GM20000 (cell line): Measurements from ENCODE around the gene BNC2.

Experiments used
- DNase-seq: peaks from one replicate; pipeline ENCODE4 v3.0.0; 2012; ENCODE audit warnings: low spot score
- TF ChIP-seq, protein P1 (sequence below): IDR thresholded peaks from 2 replicates; pipeline ENCODE4 v1.5.1; 2012; ENCODE audit warnings: mild to moderate bottlenecking, control low read depth; ENCODE audit errors: extremely low read depth, missing control alignments

The BNC2 gene

DNA sequence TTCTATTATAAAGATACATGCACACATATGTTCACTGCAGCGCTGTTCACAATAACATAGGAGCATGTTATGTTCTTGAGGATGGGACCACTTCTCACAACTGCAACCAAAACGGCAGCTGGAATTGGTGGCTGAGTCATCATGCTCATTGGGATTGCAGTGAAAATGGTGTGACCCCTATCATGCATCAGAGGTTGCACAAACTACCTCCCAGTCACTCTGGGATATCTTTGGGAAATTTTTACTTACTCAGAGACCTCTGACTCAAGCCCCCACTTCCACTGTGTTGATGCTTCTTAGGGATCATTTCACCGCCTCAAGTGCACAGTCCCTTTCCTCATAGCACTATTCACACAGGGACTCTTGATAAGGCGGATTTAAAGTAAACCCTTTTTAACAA lies 474.1 kb downstream of the BNC2 start:
- TF ChIP-seq, protein P1, sequence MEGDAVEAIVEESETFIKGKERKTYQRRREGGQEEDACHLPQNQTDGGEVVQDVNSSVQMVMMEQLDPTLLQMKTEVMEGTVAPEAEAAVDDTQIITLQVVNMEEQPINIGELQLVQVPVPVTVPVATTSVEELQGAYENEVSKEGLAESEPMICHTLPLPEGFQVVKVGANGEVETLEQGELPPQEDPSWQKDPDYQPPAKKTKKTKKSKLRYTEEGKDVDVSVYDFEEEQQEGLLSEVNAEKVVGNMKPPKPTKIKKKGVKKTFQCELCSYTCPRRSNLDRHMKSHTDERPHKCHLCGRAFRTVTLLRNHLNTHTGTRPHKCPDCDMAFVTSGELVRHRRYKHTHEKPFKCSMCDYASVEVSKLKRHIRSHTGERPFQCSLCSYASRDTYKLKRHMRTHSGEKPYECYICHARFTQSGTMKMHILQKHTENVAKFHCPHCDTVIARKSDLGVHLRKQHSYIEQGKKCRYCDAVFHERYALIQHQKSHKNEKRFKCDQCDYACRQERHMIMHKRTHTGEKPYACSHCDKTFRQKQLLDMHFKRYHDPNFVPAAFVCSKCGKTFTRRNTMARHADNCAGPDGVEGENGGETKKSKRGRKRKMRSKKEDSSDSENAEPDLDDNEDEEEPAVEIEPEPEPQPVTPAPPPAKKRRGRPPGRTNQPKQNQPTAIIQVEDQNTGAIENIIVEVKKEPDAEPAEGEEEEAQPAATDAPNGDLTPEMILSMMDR: no peak
- no peak for DNase-seq

DNA sequence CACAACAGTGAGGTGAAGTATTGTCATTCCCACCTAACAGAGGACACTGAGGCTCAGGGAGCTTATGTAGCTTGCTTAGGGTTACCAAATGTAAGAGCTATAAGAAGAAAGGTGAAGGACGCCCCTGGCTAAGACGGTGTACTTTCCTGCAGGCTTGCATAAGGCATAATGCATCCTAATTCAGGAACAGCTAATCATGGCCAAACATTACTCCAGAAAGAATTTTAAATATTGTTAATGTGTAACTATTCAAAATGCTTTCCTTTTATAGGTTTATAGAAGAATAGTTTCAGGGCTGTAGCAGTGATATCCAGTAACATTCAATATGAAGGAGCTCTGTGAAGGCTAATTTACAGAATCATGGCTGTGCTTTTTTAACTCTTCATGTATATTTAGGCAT lies 479.1 kb downstream of the BNC2 start:
- TF ChIP-seq, protein P1: no peak

DNA sequence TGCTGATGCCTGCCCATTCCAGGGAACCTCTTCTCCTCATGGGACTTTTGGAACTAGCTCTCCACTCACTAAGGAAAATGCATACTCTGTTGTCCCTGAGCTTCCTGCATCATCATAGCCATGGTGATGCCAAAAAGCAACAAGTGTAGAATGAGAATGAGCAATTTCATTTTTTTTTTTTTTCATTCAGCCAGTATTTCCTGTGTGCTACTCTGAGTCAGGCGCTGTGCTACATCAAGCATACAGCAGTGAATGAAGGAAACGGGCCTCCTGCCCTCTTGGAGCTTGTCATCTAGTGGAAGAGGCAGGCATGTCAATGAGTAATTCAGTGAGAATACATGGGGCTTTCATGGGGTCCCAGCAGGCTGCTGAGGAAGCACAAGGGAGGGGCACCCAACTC lies 483.1 kb downstream of the BNC2 start:
- TF ChIP-seq, protein P1: no peak
- no peak for DNase-seq

More for the DNA sequence above, 479.1 kb downstream of the BNC2 start:
- no peak for DNase-seq

DNA sequence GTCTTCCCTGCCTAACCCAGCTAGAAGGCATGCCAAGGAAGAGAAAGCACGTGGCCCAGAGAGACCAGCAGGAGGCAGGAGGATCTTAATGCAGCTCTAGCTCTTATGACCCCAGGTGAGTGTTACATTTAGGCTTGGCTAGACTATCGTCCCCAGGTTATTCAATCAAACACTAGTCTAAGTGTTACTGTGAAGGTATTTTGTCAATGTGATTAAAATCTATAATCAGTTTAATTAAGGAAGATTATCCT lies 483.7 kb downstream of the BNC2 start:
- TF ChIP-seq, protein P1: no peak
- DNase-seq: no peak

DNA sequence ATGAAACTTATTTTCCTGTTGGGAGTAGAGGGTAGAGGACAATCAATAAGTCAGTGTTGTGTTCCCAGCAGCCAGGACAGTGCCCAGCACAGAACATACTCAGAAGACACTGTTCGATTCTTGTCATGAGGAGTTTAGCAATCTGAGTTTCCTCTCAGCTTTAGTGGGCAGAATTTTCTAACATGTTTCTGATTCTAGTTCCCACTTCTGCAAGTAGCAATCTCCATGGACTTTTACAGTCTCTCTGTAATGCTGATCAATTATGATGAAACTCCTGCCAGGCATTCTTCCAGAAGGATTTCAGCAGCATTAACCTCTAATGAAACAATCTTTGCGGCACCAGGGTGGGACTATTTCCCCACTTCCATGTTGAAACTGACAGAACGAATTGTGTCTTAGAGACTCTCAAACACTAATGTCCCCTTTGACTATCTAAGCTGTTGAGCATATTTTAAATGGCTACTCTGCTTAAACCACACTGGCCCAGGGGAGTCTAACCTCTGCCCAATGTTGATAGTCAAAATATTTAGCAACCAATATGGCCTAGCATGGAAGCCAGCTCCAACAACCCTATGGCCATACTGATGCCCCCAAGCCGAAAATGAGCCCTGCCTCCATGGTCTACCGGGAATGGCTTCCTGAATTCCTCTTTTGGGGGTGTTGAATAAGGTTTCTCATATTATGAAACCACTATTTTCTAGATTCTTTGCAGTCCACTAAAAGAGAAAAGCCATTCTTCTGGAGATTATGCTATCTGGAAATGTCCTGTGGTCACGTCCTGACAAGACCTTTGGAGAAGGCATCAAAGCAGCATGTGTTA lies 484.3 kb downstream of the BNC2 start:
- TF ChIP-seq, protein P1: no peak
- no peak for DNase-seq

DNA sequence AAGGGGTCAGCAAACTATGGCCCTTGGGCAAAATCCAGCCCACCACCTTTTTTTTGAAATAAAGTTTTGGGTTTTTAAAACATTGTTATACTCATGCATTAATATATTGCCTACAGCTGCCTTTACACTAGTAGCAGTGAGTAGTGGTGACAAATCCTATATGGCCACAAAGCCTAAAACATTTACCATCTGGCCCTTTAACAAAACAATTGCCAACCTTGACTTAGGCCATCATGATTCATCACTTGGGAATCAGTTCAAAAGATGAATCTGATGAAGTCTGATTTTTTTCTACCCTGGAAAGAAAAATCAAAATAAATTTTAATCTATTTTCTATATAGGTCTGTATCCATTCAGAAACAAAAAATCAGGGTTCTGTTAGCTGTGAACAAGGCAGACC lies 484.9 kb downstream of the BNC2 start:
- TF ChIP-seq, protein P1: no peak
- DNase-seq: no peak

DNA sequence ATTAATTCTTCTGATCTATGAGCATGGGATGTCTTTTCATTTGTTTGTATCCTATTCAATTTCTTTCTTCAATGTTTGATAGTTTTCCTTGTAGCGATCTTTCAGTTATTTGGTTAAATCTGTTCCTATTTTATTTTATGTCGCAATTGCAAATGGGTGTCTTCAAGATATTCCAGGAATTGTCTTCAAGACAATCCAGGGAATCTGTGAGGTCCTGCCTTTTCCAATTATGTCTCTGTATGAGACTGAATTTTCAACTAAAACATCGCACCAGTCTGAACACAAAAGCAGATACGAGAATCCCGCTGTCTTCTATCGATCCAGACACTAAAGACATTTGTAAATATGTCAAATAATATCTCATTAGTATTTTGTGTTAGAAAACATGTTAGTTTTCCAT lies 485.5 kb downstream of the BNC2 start:
- TF ChIP-seq, protein P1: no peak
- no peak for DNase-seq
